ENCODE results near the gene PTGDS.

The PTGDS gene

GRCh38 chr9:136978865-136979544 lies 1.7 kb downstream of the PTGDS start:
- no peak; the same call in 1 of the 2 replicates for TF ChIP-seq CTCF (IDR thresholded peaks at IDR 0.05)
- no peak for TF ChIP-seq ZFX (IDR thresholded peaks at IDR 0.05; ENCODE audit: borderline replicate concordance)
- H3K27ac ChIP-seq, result no peak overlapping the region

- TF ChIP-seq ZFX (IDR thresholded peaks at IDR 0.05; ENCODE audit: borderline replicate concordance) (no peak), CTCF (IDR thresholded peaks at IDR 0.05) (no peak)
- no peak overlapping the region for H3K27ac ChIP-seq
Measured at GRCh38 chr9:136979769-136980587, 2.7 kb downstream of the PTGDS start.

- TF ChIP-seq ZFX (IDR thresholded peaks at IDR 0.05; ENCODE audit: borderline replicate concordance) (no peak), CTCF (IDR thresholded peaks at IDR 0.05) (no peak)
- no peak overlapping the region for H3K27ac ChIP-seq
Measured at GRCh38 chr9:136980669-136981478, 3.6 kb downstream of the PTGDS start.

GRCh38 chr9:136981588-136982231 lies 4.4 kb downstream of the PTGDS start:
- no peak overlapping the region for H3K27ac ChIP-seq
- TF ChIP-seq ZFX (IDR thresholded peaks at IDR 0.05; ENCODE audit: borderline replicate concordance) (no peak), CTCF (IDR thresholded peaks at IDR 0.05) (no peak)

GRCh38 chr9:136982232-136983051 lies 5.1 kb downstream of the PTGDS start, which contains the start of gene LCNL1:
TSS of gene LCNL1 (plus strand) at chr9:136982993. CDS start at chr9:136983587, 594 bp downstream.
- no peak for TF ChIP-seq ZFX (IDR thresholded peaks at IDR 0.05; ENCODE audit: borderline replicate concordance)
- TF ChIP-seq CTCF (IDR thresholded peaks at IDR 0.05), result no peak
- H3K27ac ChIP-seq, result no peak within 1 kb of the TSS

GRCh38 chr9:136983167-136983566 lies 5.9 kb downstream of the PTGDS start:
- TF ChIP-seq ZFX (IDR thresholded peaks at IDR 0.05; ENCODE audit: borderline replicate concordance) (no peak), CTCF (IDR thresholded peaks at IDR 0.05) (no peak)
- H3K27ac ChIP-seq, result no peak overlapping the region
